Measurements from ENCODE around the gene CBX3.

DNA sequence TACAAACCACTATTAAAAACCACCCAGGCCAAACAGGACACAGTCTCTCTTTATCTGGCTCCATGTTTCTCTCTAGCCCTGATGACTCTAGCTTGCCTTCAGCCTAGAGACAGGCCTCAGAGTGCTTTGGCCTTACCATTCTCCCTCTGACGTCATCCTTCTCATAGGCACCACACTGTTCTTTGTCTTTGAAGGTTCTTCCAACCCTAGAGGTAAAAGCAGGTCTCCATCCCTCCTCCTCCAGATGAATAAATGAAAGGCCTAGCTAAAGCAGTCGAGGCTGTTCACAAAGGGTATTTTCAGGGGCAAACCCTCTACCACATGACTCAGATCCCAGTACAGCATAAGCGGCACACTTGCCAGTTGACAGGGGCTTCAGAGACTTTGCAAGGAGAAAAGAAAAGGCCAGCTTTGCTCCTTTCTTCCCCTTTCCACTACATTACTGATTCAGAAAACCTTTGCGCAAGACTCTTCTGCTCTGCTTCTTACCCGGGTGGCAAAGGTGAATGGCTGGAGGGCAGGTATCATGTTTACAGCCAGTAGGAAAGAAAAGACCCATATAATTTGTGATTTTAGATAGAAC lies 34.8 kb upstream of the CBX3 start:
- TF ChIP-seq POLR2AphosphoS5 (IDR thresholded peaks at IDR 0.05) (no peak), EP300 (IDR thresholded peaks at IDR 0.05) (no peak)
